Measurements from ENCODE around the gene SMURF2.

Gene SMURF2

GRCh38 chr17:64630309-64631223 lies 31.5 kb downstream of the SMURF2 start:
- H3K36me3 ChIP-seq (ENCODE audit: low read depth), result peaks cover 29% of the 10 kb centered on the region
- H3K27me3 ChIP-seq (ENCODE audit: insufficient read depth, poor library complexity, severe bottlenecking), result no peaks in the 10 kb centered on the region
- no peak for ATAC-seq (ENCODE audit: low read depth)
- H3K4me1 ChIP-seq (ENCODE audit: insufficient read depth, poor library complexity, severe bottlenecking), result peaks cover 7% of the 10 kb centered on the region
- TF ChIP-seq CTCF (IDR thresholded peaks at IDR 0.05; ENCODE audit: poor library complexity, severe bottlenecking), result no peak
- H3K4me3 ChIP-seq (ENCODE audit: severe bottlenecking), result no peak overlapping the region
- H3K27ac ChIP-seq (ENCODE audit: poor library complexity, severe bottlenecking), result no peak overlapping the region
- no peaks in the 10 kb centered on the region for H3K9me3 ChIP-seq (ENCODE audit: severe bottlenecking)
- DNase-seq (ENCODE audit: low spot score), result no peak

GRCh38 chr17:64628641-64629040 lies 33.5 kb downstream of the SMURF2 start:
- no peak for TF ChIP-seq CTCF (IDR thresholded peaks at IDR 0.05; ENCODE audit: poor library complexity, severe bottlenecking)
- H3K4me1 ChIP-seq (ENCODE audit: insufficient read depth, poor library complexity, severe bottlenecking), result peaks cover 20% of the 10 kb centered on the region
- no peaks in the 10 kb centered on the region for H3K9me3 ChIP-seq (ENCODE audit: severe bottlenecking)
- peak overlapping the region; percentile 22 for H3K27ac ChIP-seq (ENCODE audit: poor library complexity, severe bottlenecking)
- no peak for DNase-seq (ENCODE audit: low spot score)
- peak; percentile 25; the same call in 1 of the 3 replicates for ATAC-seq (ENCODE audit: low read depth)
- peaks cover 18% of the 10 kb centered on the region for H3K36me3 ChIP-seq (ENCODE audit: low read depth)
- no peaks in the 10 kb centered on the region for H3K27me3 ChIP-seq (ENCODE audit: insufficient read depth, poor library complexity, severe bottlenecking)
- no peak overlapping the region for H3K4me3 ChIP-seq (ENCODE audit: severe bottlenecking)

- no peak for DNase-seq (ENCODE audit: low spot score)
- H3K4me1 ChIP-seq (ENCODE audit: insufficient read depth, poor library complexity, severe bottlenecking), result peaks cover 28% of the 10 kb centered on the region
- no peak overlapping the region for H3K27ac ChIP-seq (ENCODE audit: poor library complexity, severe bottlenecking)
- no peak overlapping the region for H3K4me3 ChIP-seq (ENCODE audit: severe bottlenecking)
- no peaks in the 10 kb centered on the region for H3K27me3 ChIP-seq (ENCODE audit: insufficient read depth, poor library complexity, severe bottlenecking)
- ATAC-seq (ENCODE audit: low read depth), result no peak
- no peak for TF ChIP-seq CTCF (IDR thresholded peaks at IDR 0.05; ENCODE audit: poor library complexity, severe bottlenecking)
- no peaks in the 10 kb centered on the region for H3K9me3 ChIP-seq (ENCODE audit: severe bottlenecking)
- peaks cover 11% of the 10 kb centered on the region for H3K36me3 ChIP-seq (ENCODE audit: low read depth)
These were observed 34.3 kb downstream of the SMURF2 start for GRCh38 chr17:64627797-64628196.

- Histone ChIP-seq H3K36me3 (ENCODE audit: low read depth) (peaks cover 11% of the 10 kb centered on the region; the same call in 1 of the 2 replicates), H3K27me3 (ENCODE audit: insufficient read depth, poor library complexity, severe bottlenecking) (no peaks in the 10 kb centered on the region), H3K9me3 (ENCODE audit: severe bottlenecking) (no peaks in the 10 kb centered on the region), H3K4me3 (ENCODE audit: severe bottlenecking) (no peak overlapping the region), H3K4me1 (ENCODE audit: insufficient read depth, poor library complexity, severe bottlenecking) (peaks cover 36% of the 10 kb centered on the region), H3K27ac (ENCODE audit: poor library complexity, severe bottlenecking) (no peak overlapping the region)
- no peak for ATAC-seq (ENCODE audit: low read depth)
- TF ChIP-seq CTCF (IDR thresholded peaks at IDR 0.05; ENCODE audit: poor library complexity, severe bottlenecking), result no peak
- DNase-seq (ENCODE audit: low spot score), result no peak
These were observed 35.3 kb downstream of the SMURF2 start for GRCh38 chr17:64626827-64627226.

- peaks cover 15% of the 10 kb centered on the region for H3K36me3 ChIP-seq (ENCODE audit: low read depth)
- no peaks in the 10 kb centered on the region for H3K27me3 ChIP-seq (ENCODE audit: insufficient read depth, poor library complexity, severe bottlenecking)
- peaks cover 45% of the 10 kb centered on the region for H3K4me1 ChIP-seq (ENCODE audit: insufficient read depth, poor library complexity, severe bottlenecking)
- peak overlapping the region; percentile 84 for H3K27ac ChIP-seq (ENCODE audit: poor library complexity, severe bottlenecking)
- DNase-seq (ENCODE audit: low spot score) (no peak), ATAC-seq (ENCODE audit: low read depth) (no peak)
- no peak overlapping the region for H3K4me3 ChIP-seq (ENCODE audit: severe bottlenecking)
- H3K9me3 ChIP-seq (ENCODE audit: severe bottlenecking), result no peaks in the 10 kb centered on the region
- no peak for TF ChIP-seq CTCF (IDR thresholded peaks at IDR 0.05; ENCODE audit: poor library complexity, severe bottlenecking)
These were observed 36.6 kb downstream of the SMURF2 start for GRCh38 chr17:64625541-64625940.

All from RWPE2 (cell line).